OCI-LY7 (cell line): Measurements from ENCODE around the gene BTF3. TPM values are rescaled to one million over a fixed set of nuclear protein-coding genes. Genes with fewer than 3 reads are reported as not detected.

Experiments
- BruUV-seq: library from RNA; stranded (reverse); fragments of 400-500 nt; replicated peaks from 2 replicates; lab custom pipeline; 2021; lab: Mats Ljungman, UMichigan
- CTCF ChIA-PET: fragments of 300-600 bp; sonication (Branson Sonifier 250); formaldehyde crosslinking; loops from one replicate; lab custom pipeline; 2022; ENCODE audit warnings: antibody characterized with exemption; ENCODE audit not compliant: unreplicated experiment; lab: Charles Lee
- POLR2A ChIA-PET: fragments of 300-600 bp; sonication (Branson Sonifier 250); formaldehyde crosslinking; loops from one replicate; lab custom pipeline; 2022; ENCODE audit warnings: antibody characterized with exemption; lab: Charles Lee
- DNase-seq: peaks from one replicate; pipeline ENCODE4 v3.0.0-alpha.2; 2015; ENCODE audit warnings: low spot score
- H2AFZ ChIP-seq: fragments of 200-600 bp; sonication (generic), shearing (Covaris generic); 2 replicates; pipeline ENCODE4 v1.6.1; 2014; ENCODE audit warnings: mild to moderate bottlenecking, antibody characterized with exemption, low read length, moderate library complexity
- H3K27ac ChIP-seq: fragments of 200-600 bp; sonication (generic); 2 replicates; pipeline ENCODE4 v1.5.1; 2014; ENCODE audit warnings: mixed run types, low read depth, mild to moderate bottlenecking, moderate library complexity, low read length, inconsistent platforms; ENCODE audit not compliant: poor library complexity, severe bottlenecking
- H3K36me3 ChIP-seq: fragments of 200-600 bp; sonication (generic); 2 replicates; pipeline ENCODE4 v1.6.1; 2014; ENCODE audit warnings: mild to moderate bottlenecking, antibody characterized with exemption, low read length, moderate library complexity, mixed read lengths; ENCODE audit not compliant: insufficient read depth
- H3K4me1 ChIP-seq: fragments of 200-600 bp; sonication (generic); 2 replicates; pipeline ENCODE4 v1.5.1; 2014; ENCODE audit warnings: mild to moderate bottlenecking, low read length; ENCODE audit not compliant: insufficient read depth, poor library complexity, severe bottlenecking
- H3K4me2 ChIP-seq: fragments of 200-600 bp; sonication (generic); 2 replicates; pipeline ENCODE4 v1.6.1; 2014; ENCODE audit warnings: mild to moderate bottlenecking, low read length
- H3K4me3 ChIP-seq: fragments of 200-600 bp; sonication (generic); 2 replicates; pipeline ENCODE4 v1.5.1; 2014; ENCODE audit warnings: mild to moderate bottlenecking, low read depth, low read length; ENCODE audit not compliant: poor library complexity, severe bottlenecking
- H3K79me2 ChIP-seq: fragments of 200-600 bp; sonication (generic); 2 replicates; pipeline ENCODE4 v1.6.1; 2016; ENCODE audit warnings: low read depth, mild to moderate bottlenecking, low read length, moderate library complexity, mixed read lengths; ENCODE audit not compliant: insufficient read depth
- H3K9me2 ChIP-seq: fragments of 200-600 bp; sonication (generic); 2 replicates; pipeline ENCODE4 v1.6.1; 2016; ENCODE audit warnings: mild to moderate bottlenecking, low read length, mixed read lengths; ENCODE audit not compliant: insufficient read depth
- H3K9me3 ChIP-seq: fragments of 200-600 bp; sonication (generic); 2 replicates; pipeline ENCODE4 v1.6.1; 2014; ENCODE audit warnings: mild to moderate bottlenecking, mixed run types, low read length, mixed read lengths
- H4K20me1 ChIP-seq: fragments of 200-600 bp; sonication (generic); 2 replicates; pipeline ENCODE4 v1.6.1; 2014; ENCODE audit warnings: mild to moderate bottlenecking, antibody characterized with exemption, low read length, moderate library complexity, mixed read lengths; ENCODE audit not compliant: insufficient read depth
- CTCF ChIP-seq: fragments of 200-600 bp; sonication (generic); conservative IDR thresholded peaks from 2 replicates; pipeline ENCODE4 v1.5.1; 2014; ENCODE audit warnings: mild to moderate bottlenecking, antibody characterized with exemption, low read length, moderate library complexity, mixed read lengths
- EZH2phosphoT487 ChIP-seq: fragments of 200-600 bp; sonication (generic); IDR thresholded peaks from 2 replicates; pipeline ENCODE4 v1.6.1; 2018; ENCODE audit warnings: low read depth, borderline replicate concordance, mild to moderate bottlenecking, mixed run types, antibody characterized with exemption, low read length, moderate library complexity, mixed read lengths
- intact Hi-C: fragments of 100-400 bp; cut with micrococcal nuclease; formaldehyde crosslinking; loops from one replicate; pipeline ENCODE4 v1.10.0; 2022; ENCODE audit not compliant: unreplicated experiment
- total RNA-seq, 2 experiments: library from RNA; depleted of rRNA in 1 of 2; stranded (reverse); fragments of >200 nt in 1 of 2; shearing (Covaris generic) in 1 of 2; gene quantifications; 2 replicates each; pipeline ENCODE4 v1.2.3, GENCODE V29; 2014 to 2022

Gene BTF3
- total RNA-seq, 2 experiments from 2014 or later = 350 to 736 TPM

- H2AFZ ChIP-seq = no peak overlapping the region
- no peaks in the 10 kb centered on the region for H3K4me1 ChIP-seq
- H3K9me3 ChIP-seq = no peaks in the 10 kb centered on the region
- H3K36me3 ChIP-seq = no peaks in the 10 kb centered on the region
- H3K4me3 ChIP-seq = no peak overlapping the region
- H3K4me2 ChIP-seq = no peak overlapping the region
- DNase-seq = no peak
- no peaks in the 10 kb centered on the region for H3K79me2 ChIP-seq
- TF ChIP-seq CTCF (no peak), EZH2phosphoT487 (no peak)
- no peak overlapping the region for H3K27ac ChIP-seq
- intact Hi-C loops = no loop called here
- POLR2A ChIA-PET = interaction anchor here (0.6 to 0.7 kb wide), 2 partner anchors 29 to 1903 kb away, joined by 3 read pairs; no protein-coding TSS in a partner anchor
- no peaks in the 10 kb centered on the region for H3K9me2 ChIP-seq
- H4K20me1 ChIP-seq = no peaks in the 10 kb centered on the region
- CTCF ChIA-PET = no interaction called here
- no TSS peak for BruUV-seq
Observed at GRCh38 chr5:73531356-73531755, 33.1 kb downstream of the BTF3 start.

- H3K4me2 ChIP-seq = no peak overlapping the region
- no peaks in the 10 kb centered on the region for H3K36me3 ChIP-seq
- H4K20me1 ChIP-seq = no peaks in the 10 kb centered on the region
- H3K4me3 ChIP-seq = no peak overlapping the region
- ChIA-PET CTCF (no interaction called here), POLR2A (no interaction called here)
- H2AFZ ChIP-seq = no peak overlapping the region
- no TSS peak for BruUV-seq
- no peaks in the 10 kb centered on the region for H3K4me1 ChIP-seq
- no peak for TF ChIP-seq EZH2phosphoT487
- no peak for TF ChIP-seq CTCF
- H3K9me3 ChIP-seq = no peaks in the 10 kb centered on the region
- H3K27ac ChIP-seq = no peak overlapping the region
- intact Hi-C loops = no loop called here
- no peaks in the 10 kb centered on the region for H3K9me2 ChIP-seq
- no peak for DNase-seq
- no peaks in the 10 kb centered on the region for H3K79me2 ChIP-seq
Observed at GRCh38 chr5:73532195-73532594, 34.0 kb downstream of the BTF3 start.

GRCh38 chr5:73534011-73534644, 35.9 kb downstream of the BTF3 start:
- Histone ChIP-seq H3K4me1 (no peaks in the 10 kb centered on the region), H3K4me2 (no peak overlapping the region), H3K36me3 (no peaks in the 10 kb centered on the region), H3K9me3 (no peaks in the 10 kb centered on the region), H3K9me2 (no peaks in the 10 kb centered on the region), H4K20me1 (no peaks in the 10 kb centered on the region), H3K27ac (no peak overlapping the region), H3K79me2 (no peaks in the 10 kb centered on the region), H2AFZ (no peak overlapping the region), H3K4me3 (no peak overlapping the region)
- intact Hi-C loops = no loop called here
- ChIA-PET CTCF (no interaction called here), POLR2A (interaction anchor here (1.1 kb wide), 1 partner anchor 8 kb away, joined by 3 read pairs; no protein-coding TSS in a partner anchor)
- DNase-seq = no peak
- no TSS peak for BruUV-seq
- TF ChIP-seq CTCF (no peak), EZH2phosphoT487 (no peak)
